PC-3 (cell line): ENCODE measurements around the gene HSPB2.

Experiments
- CTCF ChIP-seq: fragments of 300-600 bp; sonication (generic); conservative IDR thresholded peaks from 2 replicates; pipeline ENCODE4 v1.5.1; 2017; ENCODE audit warnings: antibody characterized with exemption, low read depth, mild to moderate bottlenecking, low read length
- EZH2 ChIP-seq: fragments of 300-600 bp; sonication (generic); IDR thresholded peaks from one replicate; pipeline ENCODE4 v1.6.1; 2017; ENCODE audit warnings: antibody characterized with exemption, mild to moderate bottlenecking, low read length; ENCODE audit not compliant: unreplicated experiment
- EZH2phosphoT487 ChIP-seq: fragments of 300-600 bp; sonication (generic); IDR thresholded peaks from 2 replicates; pipeline ENCODE4 v1.6.1; 2018; ENCODE audit warnings: mild to moderate bottlenecking, antibody characterized with exemption, low read length, borderline replicate concordance

- no peak for TF ChIP-seq CTCF
- no peak for TF ChIP-seq EZH2
- TF ChIP-seq EZH2phosphoT487 = no peak
These were observed 31.6 kb downstream of the HSPB2 start for GRCh38 chr11:111944139-111944538.
